IMR-90 (cell line): ENCODE results near the gene PXT1.

Source experiments
- CEBPB ChIP-seq: IDR thresholded peaks from 2 replicates; pipeline ENCODE4 v1.6.1; 2012; ENCODE audit warnings: low read depth, low read length, improper control_type of control experiment
- NFE2L2 ChIP-seq: fragments of 150-350 bp; IDR thresholded peaks from 2 replicates; pipeline ENCODE4 v1.6.1; 2016; ENCODE audit warnings: low read depth, mild to moderate bottlenecking, low read length
- POLR2A ChIP-seq: IDR thresholded peaks from 2 replicates; pipeline ENCODE4 v1.6.1; 2012; ENCODE audit warnings: mild to moderate bottlenecking, low read depth, low read length
- TF ChIP-seq, protein P1 (sequence below): conservative IDR thresholded peaks from 2 replicates; pipeline ENCODE4 v1.5.1; 2012; ENCODE audit warnings: mild to moderate bottlenecking, low read depth, low read length, improper control_type of control experiment

DNA sequence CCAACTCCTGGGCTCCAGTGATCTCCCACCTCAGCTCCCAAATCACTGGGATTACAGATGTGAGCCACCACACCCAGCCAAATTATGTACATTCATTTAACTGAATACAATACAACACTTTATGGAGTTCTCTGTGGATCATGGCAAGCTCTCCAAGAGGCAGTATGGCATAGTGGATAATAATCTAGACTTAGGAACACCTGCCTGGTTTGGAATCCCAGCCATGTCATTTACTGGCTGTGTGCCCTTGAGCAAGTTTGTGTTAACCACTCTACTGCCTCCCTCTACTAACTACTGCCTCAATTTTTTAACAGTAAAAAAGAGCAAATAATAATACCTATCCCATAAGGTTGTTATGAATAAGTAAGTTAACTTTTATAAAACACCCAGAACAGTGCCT, 53.3 kb downstream of the PXT1 start:
- TF ChIP-seq, protein P1, sequence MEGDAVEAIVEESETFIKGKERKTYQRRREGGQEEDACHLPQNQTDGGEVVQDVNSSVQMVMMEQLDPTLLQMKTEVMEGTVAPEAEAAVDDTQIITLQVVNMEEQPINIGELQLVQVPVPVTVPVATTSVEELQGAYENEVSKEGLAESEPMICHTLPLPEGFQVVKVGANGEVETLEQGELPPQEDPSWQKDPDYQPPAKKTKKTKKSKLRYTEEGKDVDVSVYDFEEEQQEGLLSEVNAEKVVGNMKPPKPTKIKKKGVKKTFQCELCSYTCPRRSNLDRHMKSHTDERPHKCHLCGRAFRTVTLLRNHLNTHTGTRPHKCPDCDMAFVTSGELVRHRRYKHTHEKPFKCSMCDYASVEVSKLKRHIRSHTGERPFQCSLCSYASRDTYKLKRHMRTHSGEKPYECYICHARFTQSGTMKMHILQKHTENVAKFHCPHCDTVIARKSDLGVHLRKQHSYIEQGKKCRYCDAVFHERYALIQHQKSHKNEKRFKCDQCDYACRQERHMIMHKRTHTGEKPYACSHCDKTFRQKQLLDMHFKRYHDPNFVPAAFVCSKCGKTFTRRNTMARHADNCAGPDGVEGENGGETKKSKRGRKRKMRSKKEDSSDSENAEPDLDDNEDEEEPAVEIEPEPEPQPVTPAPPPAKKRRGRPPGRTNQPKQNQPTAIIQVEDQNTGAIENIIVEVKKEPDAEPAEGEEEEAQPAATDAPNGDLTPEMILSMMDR, result no peak
- TF ChIP-seq POLR2A (no peak), CEBPB (no peak), NFE2L2 (no peak)
